GM18526 (cell line): ENCODE results near the gene ITPRID1.

Source experiments
- POLR2A ChIP-seq: IDR thresholded peaks from 3 replicates; pipeline ENCODE4 v1.6.1; 2011; ENCODE audit not compliant: insufficient read length; ENCODE audit errors: extremely low read depth

ITPRID1 gene

GRCh38 chr7:31513790-31514189 lies at the start of gene ITPRID1:
Gene ITPRID1 (plus strand): TSS chr7:31514090. CDS start chr7:31553025, 38,935 bp downstream.
- TF ChIP-seq POLR2A, result no peak

- no peak for TF ChIP-seq POLR2A
These were observed 49.3 kb upstream of the ITPRID1 start for GRCh38 chr7:31464601-31465000.

GRCh38 chr7:31465285-31465684 lies 48.6 kb upstream of the ITPRID1 start:
- TF ChIP-seq POLR2A, result no peak

GRCh38 chr7:31466036-31466435 lies 47.9 kb upstream of the ITPRID1 start:
- TF ChIP-seq POLR2A, result no peak

- no peak for TF ChIP-seq POLR2A
These were observed 38.5 kb upstream of the ITPRID1 start for GRCh38 chr7:31475368-31475767.

GRCh38 chr7:31476073-31476745 lies 37.7 kb upstream of the ITPRID1 start:
- no peak for TF ChIP-seq POLR2A

GRCh38 chr7:31476941-31477677 lies 36.8 kb upstream of the ITPRID1 start:
- TF ChIP-seq POLR2A, result no peak

GRCh38 chr7:31478018-31478417 lies 35.9 kb upstream of the ITPRID1 start:
- TF ChIP-seq POLR2A, result no peak

- no peak for TF ChIP-seq POLR2A
These were observed 35.2 kb upstream of the ITPRID1 start for GRCh38 chr7:31478721-31479120.

GRCh38 chr7:31487071-31487470 lies 26.8 kb upstream of the ITPRID1 start:
- TF ChIP-seq POLR2A, result no peak

GRCh38 chr7:31487476-31487875 lies 26.4 kb upstream of the ITPRID1 start:
- no peak for TF ChIP-seq POLR2A

- no peak for TF ChIP-seq POLR2A
These were observed 25.2 kb upstream of the ITPRID1 start for GRCh38 chr7:31488562-31489203.

GRCh38 chr7:31490796-31491314 lies 23.0 kb upstream of the ITPRID1 start:
- no peak for TF ChIP-seq POLR2A

- TF ChIP-seq POLR2A, result no peak
These were observed 21.8 kb upstream of the ITPRID1 start for GRCh38 chr7:31492086-31492485.

- no peak for TF ChIP-seq POLR2A
These were observed 20.1 kb upstream of the ITPRID1 start for GRCh38 chr7:31493714-31494181.

- no peak for TF ChIP-seq POLR2A
These were observed 19.5 kb upstream of the ITPRID1 start for GRCh38 chr7:31494421-31494820.
